Activated CD8-positive, alpha-beta T cell treated with anti-CD3 and anti-CD28 coated beads for 36 hours (primary cell): ENCODE data around the gene GTF3A. TPM values are rescaled to one million over a fixed set of nuclear protein-coding genes. Genes with fewer than 3 reads are reported as not detected.

Experiments
- ATAC-seq: fragments of 200-7000 bp; cut with Tn5 transposase; one replicate; pipeline ENCODE4 v1.10.0; 2021; ENCODE audit warnings: mild to moderate bottlenecking, moderate library complexity
- CTCF ChIA-PET: fragments of 350-600 bp; sonication (Branson Sonifier 250); formaldehyde crosslinking; loops from one replicate; lab custom pipeline; 2021; ENCODE audit warnings: antibody characterized with exemption; lab: Charles Lee
- POLR2A ChIA-PET: fragments of 350-600 bp; sonication (Branson Sonifier 250); formaldehyde crosslinking; loops from one replicate; lab custom pipeline; 2021; ENCODE audit warnings: antibody characterized with exemption; lab: Charles Lee
- DNase-seq: peaks from one replicate; pipeline ENCODE4 v3.0.0-alpha.2; 2020
- H3K27ac Mint-ChIP-seq: one replicate; pipeline ENCODE4 v1.8.0; 2021; ENCODE audit warnings: mild to moderate bottlenecking, mixed read lengths
- H3K27me3 Mint-ChIP-seq: one replicate; pipeline ENCODE4 v1.8.0; 2021; ENCODE audit warnings: mixed read lengths
- H3K36me3 Mint-ChIP-seq: one replicate; pipeline ENCODE4 v1.8.0; 2021; ENCODE audit warnings: low read depth, mixed read lengths
- H3K4me1 Mint-ChIP-seq: one replicate; pipeline ENCODE4 v1.8.0; 2021; ENCODE audit warnings: low read depth, mixed read lengths
- H3K4me3 Mint-ChIP-seq: one replicate; pipeline ENCODE4 v1.8.0; 2021; ENCODE audit warnings: mild to moderate bottlenecking, moderate library complexity, mixed read lengths
- H3K9me3 Mint-ChIP-seq: one replicate; pipeline ENCODE4 v1.8.0; 2021; ENCODE audit warnings: mixed read lengths
- CTCF ChIP-seq: fragments of 200-600 bp; IDR thresholded peaks from one replicate; pipeline ENCODE4 v1.8.0; 2022; ENCODE audit warnings: antibody characterized with exemption, mild to moderate bottlenecking
- intact Hi-C: fragments of 100-400 bp; cut with micrococcal nuclease; formaldehyde crosslinking; loops from one replicate; pipeline ENCODE4 v1.10.0; 2022
- total RNA-seq, 2 experiments: library from RNA; stranded (reverse); gene quantifications; one replicate each; pipeline ENCODE4 v1.2.3, GENCODE V29; 2021

GTF3A gene
- total RNA-seq, 2 experiments from 2014 or later, result 278 to 282 TPM

- TF ChIP-seq CTCF, result no peak
- no peak for DNase-seq
- no peak for ATAC-seq
- intact Hi-C loops, result no loop called here
- Mint-ChIP-seq H3K27ac (peak overlapping the region; percentile 72), H3K4me1 (peaks cover 45% of the 10 kb centered on the region), H3K9me3 (no peaks in the 10 kb centered on the region), H3K27me3 (no peaks in the 10 kb centered on the region), H3K36me3 (peaks cover 52% of the 10 kb centered on the region), H3K4me3 (no peak overlapping the region)
- CTCF ChIA-PET, result no interaction called here
- POLR2A ChIA-PET, result no interaction called here
Observed at GRCh38 chr13:27437126-27437525, 12.7 kb downstream of the GTF3A start.

- Mint-ChIP-seq H3K9me3 (no peaks in the 10 kb centered on the region), H3K36me3 (peaks cover 29% of the 10 kb centered on the region), H3K27ac (no peak overlapping the region), H3K27me3 (no peaks in the 10 kb centered on the region), H3K4me1 (peaks cover 40% of the 10 kb centered on the region), H3K4me3 (no peak overlapping the region)
- intact Hi-C loops, result no loop called here
- TF ChIP-seq CTCF, result no peak
- ATAC-seq (no peak), DNase-seq (no peak)
- CTCF ChIA-PET, result no interaction called here
- POLR2A ChIA-PET, result no interaction called here
Observed at GRCh38 chr13:27440408-27440807, 16.0 kb downstream of the GTF3A start.

- Mint-ChIP-seq H3K27me3 (no peaks in the 10 kb centered on the region), H3K36me3 (peaks cover 21% of the 10 kb centered on the region), H3K9me3 (no peaks in the 10 kb centered on the region), H3K4me1 (peaks cover 48% of the 10 kb centered on the region), H3K4me3 (peak overlapping the region; percentile 45), H3K27ac (peak overlapping the region; percentile 59)
- intact Hi-C loops, result no loop called here
- DNase-seq, result peak; percentile 41
- no peak for TF ChIP-seq CTCF
- peak; percentile 45 for ATAC-seq
- ChIA-PET CTCF (interaction anchor here (1.6 kb wide), 1 partner anchor 10 kb away, joined by 4 read pairs; no protein-coding TSS in a partner anchor), POLR2A (interaction anchor here (1.0 to 4.9 kb wide), 3 partner anchors 14 to 179 kb away, joined by 3 to 48 read pairs (median 6); partner anchors contain the start of genes GTF3A and POLR1D)
Observed at GRCh38 chr13:27442071-27442647, 17.7 kb downstream of the GTF3A start.

GRCh38 chr13:27442797-27443196, 18.4 kb downstream of the GTF3A start:
- Mint-ChIP-seq H3K36me3 (peaks cover 16% of the 10 kb centered on the region), H3K4me1 (peaks cover 51% of the 10 kb centered on the region), H3K27ac (peak overlapping the region; percentile 59), H3K4me3 (peak overlapping the region; percentile 45), H3K9me3 (no peaks in the 10 kb centered on the region), H3K27me3 (no peaks in the 10 kb centered on the region)
- no peak for DNase-seq
- no peak for ATAC-seq
- CTCF ChIA-PET, result interaction anchor here (0.7 to 1.6 kb wide), 2 partner anchors 10 to 172 kb away, joined by 3 to 4 read pairs; partner anchors contain the start of gene RASL11A
- TF ChIP-seq CTCF, result no peak
- POLR2A ChIA-PET, result interaction anchor here (1.0 to 4.9 kb wide), 5 partner anchors 12 to 179 kb away, joined by 3 to 48 read pairs (median 6); partner anchors contain the start of genes GTF3A and POLR1D
- intact Hi-C loops, result no loop called here

- H3K9me3 Mint-ChIP-seq, result no peaks in the 10 kb centered on the region
- peaks cover 52% of the 10 kb centered on the region for H3K4me1 Mint-ChIP-seq
- ATAC-seq, result no peak
- H3K4me3 Mint-ChIP-seq, result peak overlapping the region; percentile 57
- H3K27me3 Mint-ChIP-seq, result no peaks in the 10 kb centered on the region
- CTCF ChIA-PET, result no interaction called here
- H3K36me3 Mint-ChIP-seq, result peaks cover 12% of the 10 kb centered on the region
- peak overlapping the region; percentile 84 for H3K27ac Mint-ChIP-seq
- TF ChIP-seq CTCF, result no peak
- POLR2A ChIA-PET, result interaction anchor here (6.3 kb wide), 1 partner anchor 22 kb away, joined by 71 read pairs; the partner anchor contains the start of gene GTF3A
- peak; percentile 37 for DNase-seq
- intact Hi-C loops, result no loop called here
Observed at GRCh38 chr13:27446986-27447583, 22.7 kb downstream of the GTF3A start.
